GM19239 (cell line): ENCODE measurements around the gene EEA1.

ENCODE experiments used
- DNase-seq: peaks from one replicate; pipeline ENCODE4 v3.0.0; 2011; ENCODE audit warnings: low spot score; ENCODE audit not compliant: insufficient read length
- FAIRE-seq: peaks from 2 replicates; lab custom pipeline; 2011; peaks lifted over from hg19 to GRCh38; lab: Jason Lieb, UNC

Gene EEA1

GRCh38 chr12:92729773-92730305 is 199.3 kb downstream of the EEA1 start:
- no peak for DNase-seq
- no peak for FAIRE-seq

GRCh38 chr12:92726850-92727249 is 202.2 kb downstream of the EEA1 start:
- no peak for FAIRE-seq
- DNase-seq = no peak

GRCh38 chr12:92722897-92723296 is 206.2 kb downstream of the EEA1 start:
- no peak for DNase-seq
- no peak for FAIRE-seq

- no peak for DNase-seq
- FAIRE-seq = no peak
These were observed 207.4 kb downstream of the EEA1 start for GRCh38 chr12:92721656-92722055.

GRCh38 chr12:92721130-92721529 is 208.0 kb downstream of the EEA1 start:
- no peak for FAIRE-seq

More at GRCh38 chr12:92721130-92721529, 208.0 kb downstream of the EEA1 start:
- no peak for DNase-seq
